ENCODE measurements around the gene LBP.

The LBP gene

DNA sequence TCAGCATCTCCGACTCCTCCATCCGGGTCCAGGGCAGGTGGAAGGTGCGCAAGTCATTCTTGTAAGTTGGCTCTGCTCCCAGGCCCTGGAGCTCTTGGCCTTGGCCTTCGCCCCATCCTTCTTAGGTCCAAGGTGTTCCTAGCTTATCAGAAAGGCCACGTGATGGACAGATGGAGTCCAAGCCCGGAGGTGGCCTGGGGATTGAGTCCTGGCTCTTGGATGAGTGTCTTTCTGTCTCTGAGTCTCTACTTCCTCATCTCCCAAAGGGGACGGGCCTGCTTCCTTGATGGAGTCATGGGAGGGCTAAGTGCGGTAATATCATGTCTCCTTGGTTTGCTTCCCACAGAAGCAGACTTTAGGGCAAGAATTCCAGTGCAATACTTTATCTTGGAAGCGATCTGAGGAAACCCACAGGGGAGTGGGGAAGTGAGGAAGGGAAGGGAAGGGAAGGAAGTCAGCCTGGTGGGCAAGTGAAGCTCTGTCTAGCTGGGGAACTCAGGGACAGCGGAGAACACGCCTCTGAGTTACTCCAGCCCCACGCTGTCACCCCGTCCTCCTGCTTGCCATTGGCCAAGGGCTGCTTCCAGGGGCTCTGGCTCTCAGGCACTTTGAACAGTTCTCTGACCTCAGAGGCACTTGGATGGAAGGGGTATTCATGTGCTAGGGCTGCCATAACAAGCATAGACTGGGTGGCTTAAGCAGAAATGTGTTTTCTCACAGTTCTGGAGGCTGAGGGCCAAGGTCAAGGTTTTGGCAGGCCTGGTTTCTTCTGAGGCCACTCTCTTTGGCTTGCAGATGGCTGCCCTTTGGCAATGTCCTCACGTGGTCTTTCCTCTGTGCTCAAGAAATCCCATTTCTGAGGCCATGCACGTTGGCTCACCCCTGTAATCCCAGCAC lies 4.8 kb downstream of the LBP start:
- TF ChIP-seq FOXP2 (optimal IDR thresholded peaks at IDR 0.05; ENCODE audit: borderline replicate concordance, extremely low read depth, extremely low read length, insufficient read depth) (no peak), TAF1 (IDR thresholded peaks at IDR 0.05; ENCODE audit: borderline replicate concordance, insufficient read depth, low read length) (no peak), POLR2AphosphoS5 (IDR thresholded peaks at IDR 0.05; ENCODE audit: low read depth, low read length) (no peak), SIN3A (IDR thresholded peaks at IDR 0.05; ENCODE audit: borderline replicate concordance, insufficient read depth, low read length) (no peak)
- TF ChIP-seq, protein P1, sequence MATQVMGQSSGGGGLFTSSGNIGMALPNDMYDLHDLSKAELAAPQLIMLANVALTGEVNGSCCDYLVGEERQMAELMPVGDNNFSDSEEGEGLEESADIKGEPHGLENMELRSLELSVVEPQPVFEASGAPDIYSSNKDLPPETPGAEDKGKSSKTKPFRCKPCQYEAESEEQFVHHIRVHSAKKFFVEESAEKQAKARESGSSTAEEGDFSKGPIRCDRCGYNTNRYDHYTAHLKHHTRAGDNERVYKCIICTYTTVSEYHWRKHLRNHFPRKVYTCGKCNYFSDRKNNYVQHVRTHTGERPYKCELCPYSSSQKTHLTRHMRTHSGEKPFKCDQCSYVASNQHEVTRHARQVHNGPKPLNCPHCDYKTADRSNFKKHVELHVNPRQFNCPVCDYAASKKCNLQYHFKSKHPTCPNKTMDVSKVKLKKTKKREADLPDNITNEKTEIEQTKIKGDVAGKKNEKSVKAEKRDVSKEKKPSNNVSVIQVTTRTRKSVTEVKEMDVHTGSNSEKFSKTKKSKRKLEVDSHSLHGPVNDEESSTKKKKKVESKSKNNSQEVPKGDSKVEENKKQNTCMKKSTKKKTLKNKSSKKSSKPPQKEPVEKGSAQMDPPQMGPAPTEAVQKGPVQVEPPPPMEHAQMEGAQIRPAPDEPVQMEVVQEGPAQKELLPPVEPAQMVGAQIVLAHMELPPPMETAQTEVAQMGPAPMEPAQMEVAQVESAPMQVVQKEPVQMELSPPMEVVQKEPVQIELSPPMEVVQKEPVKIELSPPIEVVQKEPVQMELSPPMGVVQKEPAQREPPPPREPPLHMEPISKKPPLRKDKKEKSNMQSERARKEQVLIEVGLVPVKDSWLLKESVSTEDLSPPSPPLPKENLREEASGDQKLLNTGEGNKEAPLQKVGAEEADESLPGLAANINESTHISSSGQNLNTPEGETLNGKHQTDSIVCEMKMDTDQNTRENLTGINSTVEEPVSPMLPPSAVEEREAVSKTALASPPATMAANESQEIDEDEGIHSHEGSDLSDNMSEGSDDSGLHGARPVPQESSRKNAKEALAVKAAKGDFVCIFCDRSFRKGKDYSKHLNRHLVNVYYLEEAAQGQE (IDR thresholded peaks at IDR 0.05; ENCODE audit: insufficient read depth in 1 of 2, low read depth in 2 of 2, low read length in 2 of 2), result no peak

DNA sequence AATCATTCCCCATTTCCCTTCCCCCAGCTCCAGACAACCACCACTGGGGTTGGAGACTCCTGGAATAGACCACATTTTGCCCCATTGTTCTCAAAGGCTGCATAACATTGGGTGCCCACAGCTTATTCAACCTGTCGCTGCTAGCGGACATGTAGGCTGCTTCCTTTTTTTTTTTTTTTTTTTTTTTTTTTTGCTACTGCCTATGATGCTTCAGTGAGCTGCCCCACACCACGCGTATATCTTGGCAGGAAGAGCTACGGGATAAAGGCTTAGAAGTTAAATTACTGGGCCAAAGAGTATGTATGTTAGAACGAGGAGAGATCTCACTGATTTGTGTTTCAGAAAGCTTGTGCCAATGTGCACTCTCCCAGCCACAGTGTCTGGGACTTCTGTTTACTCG lies 7.0 kb downstream of the LBP start:
- TF ChIP-seq TAF1 (IDR thresholded peaks at IDR 0.05; ENCODE audit: borderline replicate concordance, insufficient read depth, low read length) (no peak), SIN3A (IDR thresholded peaks at IDR 0.05; ENCODE audit: borderline replicate concordance, insufficient read depth, low read length) (no peak), FOXP2 (optimal IDR thresholded peaks at IDR 0.05; ENCODE audit: borderline replicate concordance, extremely low read depth, extremely low read length, insufficient read depth) (no peak), POLR2AphosphoS5 (IDR thresholded peaks at IDR 0.05; ENCODE audit: low read depth, low read length) (no peak)
- TF ChIP-seq, protein P1 (IDR thresholded peaks at IDR 0.05; ENCODE audit: insufficient read depth in 1 of 2, low read depth in 2 of 2, low read length in 2 of 2), result no peak

DNA sequence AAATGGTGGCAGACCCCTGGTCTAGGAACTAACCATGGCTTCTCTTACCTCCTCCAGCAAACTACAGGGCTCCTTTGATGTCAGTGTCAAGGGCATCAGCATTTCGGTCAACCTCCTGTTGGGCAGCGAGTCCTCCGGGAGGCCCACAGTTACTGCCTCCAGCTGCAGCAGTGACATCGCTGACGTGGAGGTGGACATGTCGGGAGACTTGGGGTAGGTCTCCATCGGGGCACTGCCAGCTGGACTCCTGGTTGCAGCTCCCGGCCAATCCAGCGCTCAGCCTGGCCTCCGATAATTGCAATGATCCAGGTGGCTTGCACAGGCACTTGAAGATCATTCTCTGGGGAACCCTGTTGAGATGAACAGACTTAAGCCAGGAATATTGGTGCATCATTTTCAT lies 7.9 kb downstream of the LBP start:
- TF ChIP-seq POLR2AphosphoS5 (IDR thresholded peaks at IDR 0.05; ENCODE audit: low read depth, low read length) (no peak), SIN3A (IDR thresholded peaks at IDR 0.05; ENCODE audit: borderline replicate concordance, insufficient read depth, low read length) (no peak), TAF1 (IDR thresholded peaks at IDR 0.05; ENCODE audit: borderline replicate concordance, insufficient read depth, low read length) (no peak), FOXP2 (optimal IDR thresholded peaks at IDR 0.05; ENCODE audit: borderline replicate concordance, extremely low read depth, extremely low read length, insufficient read depth) (no peak)
- TF ChIP-seq, protein P1 (IDR thresholded peaks at IDR 0.05; ENCODE audit: insufficient read depth in 1 of 2, low read depth in 2 of 2, low read length in 2 of 2), result no peak

DNA sequence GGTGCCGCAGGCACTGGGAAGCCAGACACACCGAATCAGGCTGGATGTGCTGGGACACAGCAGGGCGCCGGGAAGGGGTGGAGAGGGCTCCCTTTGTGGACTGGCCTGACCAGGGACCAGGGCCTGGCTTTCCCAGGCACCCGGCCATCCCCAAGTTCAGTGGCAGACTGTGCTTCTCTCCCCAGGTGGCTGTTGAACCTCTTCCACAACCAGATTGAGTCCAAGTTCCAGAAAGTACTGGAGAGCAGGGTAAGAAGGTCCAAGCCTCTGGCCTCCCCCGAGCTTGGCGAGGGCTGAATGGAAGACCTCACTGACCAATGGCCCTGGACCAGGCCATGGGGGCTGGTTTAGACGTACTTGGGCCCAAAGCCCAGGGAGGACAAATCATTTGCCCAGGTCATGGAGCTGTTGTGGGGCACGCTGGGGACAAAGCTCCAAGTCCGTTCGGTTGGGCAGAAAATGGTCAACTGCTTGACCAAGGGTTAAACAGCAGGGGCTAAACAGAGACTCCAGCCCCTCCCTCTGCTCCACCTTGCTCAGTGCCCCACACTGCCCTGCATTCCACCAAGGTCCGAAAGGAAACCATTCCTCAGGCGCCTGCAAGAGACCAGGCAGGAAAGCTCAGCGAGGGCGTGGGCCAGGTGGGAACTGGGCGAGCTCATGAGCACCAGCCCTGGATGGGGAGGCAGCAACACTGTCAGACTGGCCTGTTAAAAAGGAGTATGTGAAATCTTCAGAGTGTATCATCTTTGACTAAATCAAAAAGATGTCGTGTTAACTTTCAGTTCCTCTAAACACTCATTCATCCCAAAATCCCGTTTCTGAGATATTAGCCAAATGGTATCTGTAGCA lies 9.1 kb downstream of the LBP start:
- no peak for TF ChIP-seq TAF1 (IDR thresholded peaks at IDR 0.05; ENCODE audit: borderline replicate concordance, insufficient read depth, low read length)
- TF ChIP-seq, protein P1 (IDR thresholded peaks at IDR 0.05; ENCODE audit: insufficient read depth in 1 of 2, low read depth in 2 of 2, low read length in 2 of 2), result no peak
- no peak for TF ChIP-seq POLR2AphosphoS5 (IDR thresholded peaks at IDR 0.05; ENCODE audit: low read depth, low read length)
- no peak for TF ChIP-seq SIN3A (IDR thresholded peaks at IDR 0.05; ENCODE audit: borderline replicate concordance, insufficient read depth, low read length)
- no peak for TF ChIP-seq FOXP2 (optimal IDR thresholded peaks at IDR 0.05; ENCODE audit: borderline replicate concordance, extremely low read depth, extremely low read length, insufficient read depth)

All from PFSK-1 (cell line).